GM21528 (cell line): Measurements from ENCODE around the gene LMCD1.

Experiments
- ATAC-seq: cut with Tn5 transposase; IDR thresholded peaks from one replicate; pipeline ENCODE4 v1.9.1; 2021; ENCODE audit warnings: mild to moderate bottlenecking, moderate library complexity; ENCODE audit not compliant: unreplicated experiment, low FRiP score

Gene LMCD1

DNA sequence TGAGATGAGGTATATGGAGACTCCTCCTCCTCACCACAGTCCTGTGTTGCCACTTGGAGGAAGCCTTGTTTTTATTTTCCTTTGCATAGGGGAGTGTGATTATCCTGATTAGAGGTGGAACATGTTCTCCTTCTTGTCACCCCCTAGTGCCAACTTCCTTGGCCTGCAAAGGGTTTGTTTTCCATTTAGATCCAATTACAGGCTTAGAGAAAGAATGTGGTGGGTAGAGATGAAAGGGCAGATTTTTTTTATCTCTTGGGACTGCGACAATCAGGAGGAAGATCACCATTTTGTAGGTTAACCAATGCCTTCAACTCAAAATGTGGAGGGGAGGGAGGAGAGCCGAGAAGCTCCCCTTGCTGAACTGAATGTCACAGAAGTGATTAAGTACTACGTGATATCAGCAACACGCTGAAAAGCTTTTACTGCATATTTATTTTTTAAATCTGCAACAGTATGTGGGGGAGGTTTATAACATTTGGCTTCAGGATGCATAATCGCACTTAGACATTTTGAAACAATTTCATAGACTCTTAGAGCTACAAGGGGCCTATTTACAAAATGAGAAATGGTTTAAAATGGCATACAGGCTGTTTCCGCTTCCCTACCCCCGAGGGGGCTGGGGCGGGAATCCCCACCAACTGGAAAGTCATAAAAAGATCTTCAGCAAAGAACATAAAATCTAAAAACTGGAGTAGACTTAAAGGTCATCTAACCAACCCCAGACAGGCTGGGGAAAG is 2.4 kb downstream of the LMCD1 start:
- ATAC-seq, result no peak

DNA sequence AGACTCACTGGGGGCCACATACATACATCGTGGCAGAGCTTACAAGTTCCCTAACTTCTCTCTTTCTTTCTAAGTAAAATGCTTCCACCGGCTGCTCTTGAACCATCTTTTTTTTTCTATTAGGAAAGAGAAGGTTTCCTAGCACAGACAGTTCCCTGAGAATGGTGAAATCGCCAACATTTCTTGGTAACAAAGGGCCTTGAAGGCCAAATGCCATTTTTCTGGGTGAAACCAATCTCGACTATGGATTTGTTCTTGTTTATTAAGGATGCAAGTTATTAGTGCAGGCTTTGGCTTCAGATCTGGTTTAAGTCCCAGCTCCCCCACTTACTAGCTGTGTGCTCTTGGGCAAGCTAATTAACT is 3.0 kb downstream of the LMCD1 start:
- ATAC-seq, result no peak

DNA sequence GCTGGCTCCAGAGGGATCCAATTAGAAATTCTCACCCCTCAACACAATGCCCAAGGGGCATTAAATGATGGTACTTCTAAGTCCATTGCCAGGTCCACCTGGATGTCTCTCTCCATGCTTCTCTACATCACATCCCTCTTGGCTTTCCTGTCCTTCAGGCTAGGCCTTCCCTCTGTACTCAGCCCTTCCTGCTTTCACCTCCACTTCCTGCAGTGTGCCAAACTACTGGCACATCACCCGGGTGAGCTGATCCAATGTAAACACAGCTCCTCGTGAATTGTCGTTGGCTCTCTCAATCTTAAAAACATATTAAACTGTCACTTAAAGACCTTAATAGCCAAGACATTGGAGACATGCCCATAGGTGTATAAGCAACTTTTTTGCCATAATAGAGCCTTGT is 4.0 kb downstream of the LMCD1 start:
- no peak for ATAC-seq

DNA sequence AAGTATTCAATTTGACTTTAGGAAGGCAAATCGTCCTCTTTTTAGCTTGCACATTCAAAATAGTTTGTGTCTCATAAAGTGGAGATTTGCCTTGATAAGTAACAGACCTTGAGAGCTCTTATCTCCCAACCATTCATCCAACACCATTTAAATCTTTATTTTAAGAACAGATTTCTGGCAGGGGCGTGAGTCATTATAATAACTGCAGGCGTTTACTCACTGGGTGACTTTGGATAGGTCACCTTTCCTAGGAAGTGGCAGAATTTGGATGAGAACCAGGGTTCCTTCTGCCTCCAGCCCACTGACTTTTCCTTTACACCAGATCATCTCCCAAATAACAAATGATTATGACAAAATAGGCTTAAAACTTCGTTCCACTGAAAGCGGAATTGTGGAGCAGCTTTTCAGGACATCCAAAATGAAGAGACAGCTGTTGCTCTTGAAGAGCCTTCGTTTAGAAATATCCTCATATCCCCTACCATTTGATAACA is 5.0 kb downstream of the LMCD1 start:
- ATAC-seq, result no peak

- ATAC-seq, result no peak
These were observed 5.9 kb downstream of the LMCD1 start for GRCh38 chr3:8507496-8507895.

DNA sequence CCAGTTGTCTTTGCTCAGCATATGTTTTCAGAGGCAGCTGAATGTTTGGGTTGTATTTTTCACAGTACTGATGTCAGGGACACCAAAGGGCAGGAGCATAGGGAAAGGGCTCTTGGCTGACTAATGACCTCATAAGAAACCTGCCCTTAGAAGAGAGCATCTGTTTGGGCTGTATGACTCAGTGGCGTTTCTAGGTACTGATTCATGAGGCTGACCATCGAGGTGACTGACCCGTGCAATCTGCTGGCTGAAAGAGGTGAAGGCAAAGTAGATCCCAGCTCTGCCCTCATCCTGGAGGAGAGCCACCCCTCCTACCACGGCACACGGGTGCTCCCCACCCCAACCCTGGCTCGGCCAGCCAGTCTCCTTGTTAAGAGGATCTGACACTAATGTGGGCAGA is 8.3 kb downstream of the LMCD1 start:
- no peak for ATAC-seq

DNA sequence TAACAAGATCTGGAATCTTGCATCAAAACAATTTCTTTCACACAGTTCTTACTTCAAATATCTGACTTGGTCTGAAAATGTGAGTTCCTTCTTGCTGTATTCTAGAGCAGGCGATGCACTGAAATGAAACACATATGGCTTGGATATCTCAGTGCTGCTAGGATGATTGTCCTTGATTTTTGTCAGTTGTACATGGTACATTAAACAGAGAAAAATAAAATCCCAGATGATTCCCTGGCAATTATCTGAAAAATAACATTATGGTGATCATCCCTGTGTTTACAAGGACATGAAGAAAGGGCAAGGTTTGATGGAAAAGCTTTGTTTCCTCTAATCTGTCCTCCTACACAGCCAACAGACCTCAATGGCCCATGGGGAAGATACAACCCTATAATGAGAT is 10.6 kb downstream of the LMCD1 start:
- no peak for ATAC-seq

- no peak for ATAC-seq
These were observed 14.5 kb downstream of the LMCD1 start for GRCh38 chr3:8516047-8516661.

DNA sequence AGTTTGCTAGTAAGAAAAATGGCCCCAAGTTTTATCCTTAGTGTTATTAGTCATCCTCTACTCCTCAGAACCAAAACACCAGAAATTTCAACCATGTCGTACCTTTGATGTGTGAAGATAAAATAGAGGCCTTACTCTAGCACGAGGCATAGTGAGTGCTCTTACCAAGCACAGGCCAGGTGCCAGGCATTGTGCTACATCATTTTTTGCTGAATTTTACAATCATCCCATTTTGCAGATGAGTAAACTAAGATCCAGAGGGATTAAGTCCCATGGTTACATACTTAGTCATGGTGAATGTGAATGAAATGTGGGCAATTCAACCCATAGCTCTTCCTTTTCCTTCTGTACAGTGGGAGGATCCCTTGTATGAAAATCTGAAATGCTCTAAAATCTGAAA is 15.2 kb downstream of the LMCD1 start:
- no peak for ATAC-seq

DNA sequence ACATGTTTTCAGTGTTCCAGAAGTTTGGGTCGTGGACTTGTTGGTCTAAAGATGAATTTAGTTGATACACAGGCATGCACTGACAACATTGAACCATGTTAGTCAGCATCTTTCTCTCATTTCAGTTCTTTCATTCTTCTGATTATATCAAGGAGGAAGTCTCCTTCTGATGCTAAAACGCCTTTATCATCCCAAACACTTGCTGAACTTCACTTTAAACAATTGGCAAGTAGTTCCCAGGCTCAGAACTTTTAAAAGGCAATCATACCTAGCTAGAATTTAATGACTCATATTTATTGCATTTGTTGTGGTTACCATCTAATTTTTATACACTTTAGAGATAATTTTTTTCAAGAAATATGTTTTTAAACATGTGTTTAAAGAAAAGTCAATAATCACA is 15.9 kb downstream of the LMCD1 start:
- no peak for ATAC-seq

DNA sequence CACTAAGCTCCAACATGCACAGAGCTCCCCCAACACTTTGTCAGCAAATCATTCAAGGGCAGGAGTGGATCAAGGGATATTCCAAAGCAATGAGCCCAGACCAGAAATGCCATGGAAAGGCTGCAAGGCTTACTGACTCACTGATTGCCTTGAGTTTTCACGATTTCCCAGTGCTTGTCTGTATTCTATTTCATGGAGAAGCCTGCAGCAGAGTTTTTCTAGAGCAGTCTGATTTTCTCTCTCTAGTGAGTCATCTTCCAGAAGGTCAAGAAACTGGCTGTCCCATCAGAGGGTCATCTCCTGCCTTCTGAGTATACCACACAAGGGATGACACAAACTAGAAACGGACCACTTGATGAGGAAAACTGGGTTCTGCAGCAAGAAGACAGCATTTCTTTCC is 16.5 kb downstream of the LMCD1 start:
- ATAC-seq, result no peak

DNA sequence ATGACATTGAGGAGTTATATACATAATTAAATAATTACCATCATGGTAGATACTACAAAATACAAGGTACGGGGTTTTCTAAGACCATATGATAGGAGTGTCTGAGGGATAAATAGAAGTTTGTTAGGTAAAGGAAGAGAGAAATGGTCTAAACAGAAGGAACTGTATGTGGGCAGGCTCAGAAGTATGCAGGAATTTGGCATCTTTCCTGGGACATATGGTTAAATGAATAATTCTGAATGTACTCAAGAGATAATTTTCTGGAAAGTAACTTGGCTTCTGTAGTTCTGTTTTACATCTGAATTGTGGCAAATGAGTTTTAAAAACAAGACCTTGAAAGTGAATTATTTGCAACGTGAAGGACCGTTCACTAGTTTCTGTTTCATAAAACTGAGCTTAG is 17.5 kb downstream of the LMCD1 start:
- no peak for ATAC-seq

- no peak for ATAC-seq
These were observed 18.3 kb downstream of the LMCD1 start for GRCh38 chr3:8519774-8520448.

- ATAC-seq, result no peak
These were observed 19.3 kb downstream of the LMCD1 start for GRCh38 chr3:8520816-8521403.

GRCh38 chr3:8523041-8523440 is 21.4 kb downstream of the LMCD1 start:
- ATAC-seq, result no peak

- no peak for ATAC-seq
These were observed 22.6 kb downstream of the LMCD1 start for GRCh38 chr3:8524249-8524648.

GRCh38 chr3:8524656-8525399 is 23.2 kb downstream of the LMCD1 start:
- ATAC-seq, result no peak

GRCh38 chr3:8525893-8526292 is 24.3 kb downstream of the LMCD1 start:
- ATAC-seq, result no peak

DNA sequence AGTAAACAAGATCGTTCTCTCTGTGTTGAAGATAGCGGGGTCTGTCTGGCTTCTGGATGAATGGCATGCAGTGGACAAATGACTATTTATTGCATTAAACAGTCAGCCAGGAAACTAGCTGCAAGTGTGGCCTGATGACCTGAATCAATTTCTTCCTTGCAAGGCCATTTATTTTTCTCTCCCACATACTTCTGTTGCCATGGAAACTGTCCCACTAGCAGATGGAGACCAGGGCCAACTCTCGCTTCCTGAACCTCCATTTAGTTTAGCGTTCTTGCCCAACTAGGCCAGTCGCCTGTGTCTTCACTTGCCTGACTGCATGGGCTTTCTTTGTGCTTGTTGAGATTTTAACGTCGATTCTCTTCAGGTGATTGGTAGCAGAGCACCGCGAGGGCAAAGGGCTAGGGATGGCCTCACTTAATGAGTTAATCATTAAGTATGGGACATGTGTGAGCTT is 27.6 kb downstream of the LMCD1 start:
- ATAC-seq, result no peak

- ATAC-seq, result no peak
These were observed 28.3 kb downstream of the LMCD1 start for GRCh38 chr3:8529738-8530525.
